BE2C (cell line): ENCODE data around the gene TSEN2.

ENCODE experiments used
- DNase-seq: peaks from one replicate; pipeline ENCODE4 v3.0.0-alpha.2; 2020
- H3K27me3 ChIP-seq: fragments of 250-450 bp; sonication (Bioruptor Pico); 2 replicates; pipeline ENCODE4 v1.5.1; 2020; ENCODE audit warnings: mild to moderate bottlenecking
- H3K36me3 ChIP-seq: fragments of 250-450 bp; sonication (Bioruptor Pico); 2 replicates; pipeline ENCODE4 v1.5.1; 2020; ENCODE audit warnings: mild to moderate bottlenecking
- H3K4me1 ChIP-seq: fragments of 250-450 bp; sonication (Bioruptor Pico); 2 replicates; pipeline ENCODE4 v1.5.1; 2020
- H3K4me3 ChIP-seq: 2 replicates; pipeline ENCODE4 v1.5.1; 2011; ENCODE audit warnings: low read depth, low read length
- H3K9me3 ChIP-seq: fragments of 250-450 bp; sonication (Bioruptor Pico); 2 replicates; pipeline ENCODE4 v1.5.1; 2020
- CTCF ChIP-seq: IDR thresholded peaks from 2 replicates; pipeline ENCODE4 v1.5.1; 2012; ENCODE audit warnings: mild to moderate bottlenecking, low read depth, low read length

The TSEN2 gene

GRCh38 chr3:12458901-12459300 lies 25.4 kb upstream of the TSEN2 start:
- no peak for DNase-seq

GRCh38 chr3:12460127-12460526 lies 24.2 kb upstream of the TSEN2 start:
- no peak for DNase-seq
- TF ChIP-seq CTCF, result no peak
- Histone ChIP-seq H3K36me3 (no peaks in the 10 kb centered on the region), H3K27me3 (no peaks in the 10 kb centered on the region), H3K9me3 (no peaks in the 10 kb centered on the region), H3K4me3 (no peak overlapping the region), H3K4me1 (no peaks in the 10 kb centered on the region)

More at GRCh38 chr3:12458901-12459300, 25.4 kb upstream of the TSEN2 start:
- no peaks in the 10 kb centered on the region for H3K36me3 ChIP-seq
- no peaks in the 10 kb centered on the region for H3K9me3 ChIP-seq
- TF ChIP-seq CTCF, result no peak
- H3K27me3 ChIP-seq, result no peaks in the 10 kb centered on the region
- H3K4me3 ChIP-seq, result no peak overlapping the region
- no peaks in the 10 kb centered on the region for H3K4me1 ChIP-seq

- H3K4me1 ChIP-seq, result no peaks in the 10 kb centered on the region
Observed at GRCh38 chr3:12461097-12461649, 23.1 kb upstream of the TSEN2 start.

GRCh38 chr3:12462159-12462947 lies 21.9 kb upstream of the TSEN2 start:
- Histone ChIP-seq H3K27me3 (no peaks in the 10 kb centered on the region), H3K4me1 (no peaks in the 10 kb centered on the region), H3K9me3 (no peaks in the 10 kb centered on the region), H3K4me3 (no peak overlapping the region), H3K36me3 (no peaks in the 10 kb centered on the region)
- no peak for DNase-seq
- no peak for TF ChIP-seq CTCF

More at GRCh38 chr3:12461097-12461649, 23.1 kb upstream of the TSEN2 start:
- no peaks in the 10 kb centered on the region for H3K9me3 ChIP-seq
- H3K36me3 ChIP-seq, result no peaks in the 10 kb centered on the region
- no peak overlapping the region for H3K4me3 ChIP-seq
- no peak for TF ChIP-seq CTCF
- no peak for DNase-seq
- no peaks in the 10 kb centered on the region for H3K27me3 ChIP-seq

GRCh38 chr3:12463686-12464085 lies 20.6 kb upstream of the TSEN2 start:
- Histone ChIP-seq H3K36me3 (no peaks in the 10 kb centered on the region), H3K4me1 (no peaks in the 10 kb centered on the region), H3K4me3 (no peak overlapping the region), H3K9me3 (no peaks in the 10 kb centered on the region), H3K27me3 (no peaks in the 10 kb centered on the region)
- DNase-seq, result no peak
- TF ChIP-seq CTCF, result no peak

GRCh38 chr3:12464181-12464580 lies 20.1 kb upstream of the TSEN2 start:
- H3K36me3 ChIP-seq, result no peaks in the 10 kb centered on the region
- no peak for TF ChIP-seq CTCF
- no peak overlapping the region for H3K4me3 ChIP-seq
- no peaks in the 10 kb centered on the region for H3K4me1 ChIP-seq
- no peaks in the 10 kb centered on the region for H3K9me3 ChIP-seq
- H3K27me3 ChIP-seq, result no peaks in the 10 kb centered on the region
- DNase-seq, result no peak
